IMR-90 (cell line): ENCODE data around the gene IL1RAPL1. TPM values are rescaled to one million over a fixed set of nuclear protein-coding genes. Genes with fewer than 3 reads are reported as not detected.

ENCODE experiments used
- ATAC-seq: fragments of 200-7000 bp; cut with Tn5 transposase; 2 replicates; pipeline ENCODE4 v1.9.1; 2020; ENCODE audit warnings: low read depth, mild to moderate bottlenecking, moderate library complexity
- BruUV-seq: library from RNA; stranded (reverse); fragments of 400-500 nt; replicated peaks from 2 replicates; lab custom pipeline; 2021; lab: Mats Ljungman, UMichigan
- CTCF ChIA-PET: fragments of 300-600 bp; formaldehyde crosslinking; extraction: SDS; loops from one replicate; lab custom pipeline; 2021; ENCODE audit warnings: antibody characterized with exemption; lab: Yijun Ruan, JAX
- POLR2A ChIA-PET: fragments of 300-600 bp; sonication (Branson Sonifier 250); formaldehyde crosslinking; loops from one replicate; lab custom pipeline; 2022; ENCODE audit warnings: antibody characterized with exemption; ENCODE audit not compliant: unreplicated experiment; lab: Charles Lee
- DNase-seq: peaks from one replicate; pipeline ENCODE4 v3.0.0; 2013
- H2AFZ ChIP-seq: replicated peaks from 2 replicates; pipeline ENCODE3; 2013; ENCODE audit warnings: low read length, mild to moderate bottlenecking; ENCODE audit not compliant: poor library complexity
- H2AK5ac ChIP-seq: 2 replicates; pipeline ENCODE4 v1.6.1; 2013; ENCODE audit warnings: low read depth, low read length, inconsistent platforms
- H2AK9ac ChIP-seq: replicated peaks from 2 replicates; pipeline ENCODE3; 2013; ENCODE audit warnings: mild to moderate bottlenecking, low read depth, low read length, moderate library complexity; ENCODE audit not compliant: poor library complexity
- H2BK120ac ChIP-seq: 2 replicates; pipeline ENCODE4 v1.6.1; 2013; ENCODE audit warnings: low read depth, low read length, inconsistent platforms
- H2BK15ac ChIP-seq: 3 replicates; pipeline ENCODE4 v1.6.1; 2013; ENCODE audit warnings: low read depth, low read length, inconsistent platforms
- H2BK20ac ChIP-seq: 2 replicates; pipeline ENCODE4 v1.6.1; 2013; ENCODE audit warnings: low read depth, mild to moderate bottlenecking, inconsistent platforms, low read length, moderate library complexity
- H2BK5ac ChIP-seq: 2 replicates; pipeline ENCODE4 v1.6.1; 2013; ENCODE audit warnings: mild to moderate bottlenecking, low read depth, low read length, inconsistent platforms; ENCODE audit not compliant: poor library complexity, severe bottlenecking
- H3K14ac ChIP-seq: replicated peaks from 2 replicates; pipeline ENCODE4 v1.6.1; 2013; ENCODE audit warnings: low read depth, low read length, inconsistent platforms
- H3K18ac ChIP-seq: 2 replicates; pipeline ENCODE4 v1.6.1; 2013; ENCODE audit warnings: low read depth, low read length, control low read depth
- H3K23ac ChIP-seq: 2 replicates; pipeline ENCODE4 v1.6.1; 2013; ENCODE audit warnings: low read depth, low read length, inconsistent platforms
- H3K27ac ChIP-seq: 2 replicates; pipeline ENCODE4 v1.5.1; 2013; ENCODE audit warnings: mild to moderate bottlenecking, control low read depth, low read length; ENCODE audit not compliant: insufficient read depth
- H3K27me3 ChIP-seq: 2 replicates; pipeline ENCODE4 v1.6.1; 2013; ENCODE audit warnings: low read length; ENCODE audit not compliant: control insufficient read depth, insufficient read depth
- H3K36me3 ChIP-seq: 2 replicates; pipeline ENCODE4 v1.6.1; 2013; ENCODE audit warnings: low read length, mixed read lengths; ENCODE audit not compliant: control insufficient read depth, insufficient read depth
- H3K4ac ChIP-seq: 2 replicates; pipeline ENCODE4 v1.6.1; 2013; ENCODE audit warnings: low read depth, low read length, inconsistent platforms
- H3K4me1 ChIP-seq: 2 replicates; pipeline ENCODE4 v1.6.1; 2013; ENCODE audit warnings: low read length, mixed read lengths; ENCODE audit not compliant: control insufficient read depth, insufficient read depth
- H3K4me2 ChIP-seq: 2 replicates; pipeline ENCODE4 v1.6.1; 2013; ENCODE audit warnings: low read depth, mild to moderate bottlenecking, control low read depth, low read length, moderate library complexity
- H3K4me3 ChIP-seq: 2 replicates; pipeline ENCODE4 v1.5.1; 2013; ENCODE audit warnings: low read depth, mild to moderate bottlenecking, control low read depth, low read length, moderate library complexity; ENCODE audit not compliant: insufficient read depth
- H3K56ac ChIP-seq: 2 replicates; pipeline ENCODE4 v1.6.1; 2013; ENCODE audit warnings: low read length, inconsistent platforms; ENCODE audit not compliant: insufficient read depth; ENCODE audit errors: extremely low read depth
- H3K79me1 ChIP-seq, 2 experiments: 2 replicates each; pipeline ENCODE4 v1.6.1; 2013; ENCODE audit warnings: low read length in 2 of 2, inconsistent platforms in 1 of 2, low read depth in 1 of 2
- H3K9ac ChIP-seq: 2 replicates; pipeline ENCODE4 v1.6.1; 2013; ENCODE audit warnings: low read depth, low read length, control low read depth
- H3K9me1 ChIP-seq: 2 replicates; pipeline ENCODE4 v1.6.1; 2013; ENCODE audit warnings: low read length, inconsistent platforms; ENCODE audit not compliant: insufficient read depth
- H3K9me3 ChIP-seq: 2 replicates; pipeline ENCODE4 v1.6.1; 2013; ENCODE audit warnings: low read length; ENCODE audit not compliant: control insufficient read depth, insufficient read depth
- H4K20me1 ChIP-seq: 2 replicates; pipeline ENCODE4 v1.6.1; 2013; ENCODE audit warnings: low read length, inconsistent platforms; ENCODE audit not compliant: insufficient read depth
- H4K5ac ChIP-seq: 2 replicates; pipeline ENCODE4 v1.6.1; 2013; ENCODE audit warnings: mild to moderate bottlenecking, low read depth, low read length, control low read depth
- H4K8ac ChIP-seq, 2 experiments: 2 replicates each; pipeline ENCODE4 v1.6.1; 2013; ENCODE audit warnings: low read depth in 2 of 2, low read length in 2 of 2, control low read depth in 1 of 2, inconsistent platforms in 1 of 2
- H4K91ac ChIP-seq: 2 replicates; pipeline ENCODE4 v1.6.1; 2013; ENCODE audit warnings: low read depth, low read length, inconsistent platforms; ENCODE audit not compliant: insufficient read depth
- BHLHE40 ChIP-seq: fragments of 150-350 bp; IDR thresholded peaks from 2 replicates; pipeline ENCODE4 v1.6.1; 2016; ENCODE audit warnings: mild to moderate bottlenecking, low read depth, low read length
- CEBPB ChIP-seq: IDR thresholded peaks from 2 replicates; pipeline ENCODE4 v1.6.1; 2012; ENCODE audit warnings: low read depth, low read length, improper control_type of control experiment
- CHD1 ChIP-seq: IDR thresholded peaks from 2 replicates; pipeline ENCODE4 v1.6.1; 2012; ENCODE audit warnings: low read depth, low read length, improper control_type of control experiment
- FOS ChIP-seq: fragments of 150-350 bp; IDR thresholded peaks from 2 replicates; pipeline ENCODE4 v1.6.1; 2016; ENCODE audit warnings: low read depth, low read length
- MAFK ChIP-seq: IDR thresholded peaks from 2 replicates; pipeline ENCODE4 v1.6.1; 2012; ENCODE audit warnings: low read depth, low read length, improper control_type of control experiment
- MAZ ChIP-seq: IDR thresholded peaks from 2 replicates; pipeline ENCODE4 v1.6.1; 2012; ENCODE audit warnings: low read depth, mild to moderate bottlenecking, low read length, improper control_type of control experiment, moderate library complexity, borderline replicate concordance
- MXI1 ChIP-seq: IDR thresholded peaks from 2 replicates; pipeline ENCODE4 v1.6.1; 2012; ENCODE audit warnings: low read depth, mild to moderate bottlenecking, low read length, moderate library complexity, borderline replicate concordance
- NFE2L2 ChIP-seq: fragments of 150-350 bp; IDR thresholded peaks from 2 replicates; pipeline ENCODE4 v1.6.1; 2016; ENCODE audit warnings: low read depth, mild to moderate bottlenecking, low read length
- POLR2A ChIP-seq: IDR thresholded peaks from 2 replicates; pipeline ENCODE4 v1.6.1; 2012; ENCODE audit warnings: mild to moderate bottlenecking, low read depth, low read length
- RAD21 ChIP-seq: IDR thresholded peaks from 2 replicates; pipeline ENCODE4 v1.6.1; 2012; ENCODE audit warnings: low read length, improper control_type of control experiment
- RCOR1 ChIP-seq: IDR thresholded peaks from 2 replicates; pipeline ENCODE4 v1.6.1; 2012; ENCODE audit warnings: mild to moderate bottlenecking, low read length, improper control_type of control experiment; ENCODE audit not compliant: insufficient replicate concordance
- RFX5 ChIP-seq: IDR thresholded peaks from 2 replicates; pipeline ENCODE4 v1.8.0; 2012; ENCODE audit warnings: low read depth, mild to moderate bottlenecking, low read length, moderate library complexity
- SMC3 ChIP-seq: fragments of 150-350 bp; IDR thresholded peaks from 2 replicates; pipeline ENCODE4 v1.6.1; 2016; ENCODE audit warnings: low read depth, mild to moderate bottlenecking, antibody characterized with exemption, low read length, moderate library complexity
- WGBS, 2 experiments: methylation state at CpG; one replicate each; pipeline versions ENCODE4 v1.1.5 to v1.1.7; 2013; ENCODE audit warnings: missing lambda C conversion rate in 2 of 2; ENCODE audit not compliant: insufficient read length in 1 of 2; ENCODE audit errors: extremely low coverage in 2 of 2; 5-methylcytosine and 5-hydroxymethylcytosine counted together
- dilution Hi-C: fragments of 300-500 bp; cut with HindIII; formaldehyde crosslinking; loops from one replicate; pipeline ENCODE4 v1.14.3; 2018; ENCODE audit warnings: low sequenced_read_pairs; ENCODE audit not compliant: unreplicated experiment
- in situ Hi-C: fragments of 300-500 bp; cut with MboI; formaldehyde crosslinking; loops from 3 replicates; pipeline ENCODE4 v1.14.3; 2019; ENCODE audit warnings: low sequenced_read_pairs, inconsistent platforms, mixed read lengths
- intact Hi-C: fragments of 100-400 bp; cut with micrococcal nuclease; formaldehyde crosslinking; loops from 2 replicates; pipeline ENCODE4 v1.10.0; 2022
- polyA plus RNA-seq, 3 experiments: library from polyadenylated mRNA; depleted of rRNA; stranded (reverse); fragments of >200 nt; gene quantifications; 2 replicates each; pipeline ENCODE4 v1.2.3, GENCODE V29; 2012; ENCODE audit warnings: low replicate concordance in 1 of 3
- total RNA-seq: library from RNA; depleted of rRNA; stranded (reverse); fragments of >200 nt; gene quantifications from 2 replicates; pipeline ENCODE4 v1.2.3, GENCODE V29; 2012

Gene IL1RAPL1
- total and polyA plus RNA-seq, 2 of the 4 experiments (the other 2 are of a cell fraction): 1.5 to 9.0 TPM

DNA sequence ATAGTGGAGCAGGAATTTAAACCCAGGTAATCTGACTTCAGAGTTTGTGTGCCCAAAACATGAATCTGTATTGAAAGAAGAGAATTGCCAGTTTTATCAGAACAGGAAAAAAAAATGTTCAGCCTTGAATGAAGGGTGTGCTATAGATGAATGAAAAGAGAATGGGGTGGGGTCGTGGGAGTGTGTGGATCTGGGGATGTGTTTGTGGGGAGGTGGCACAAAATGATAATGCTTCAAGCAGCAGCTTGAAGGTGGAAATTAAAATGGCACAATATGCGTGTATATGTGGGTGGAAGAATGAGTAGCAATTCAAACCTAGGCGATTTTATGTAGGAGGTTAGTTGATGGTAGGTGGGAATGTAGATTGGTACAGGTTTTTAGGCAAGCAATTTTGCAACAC, 122.2 kb downstream of the IL1RAPL1 start:
- no peak overlapping the region for H2BK20ac ChIP-seq
- ChIA-PET CTCF (interaction anchor here (0.6 kb wide), 1 partner anchor 19 kb away, joined by 3 read pairs; no protein-coding TSS in a partner anchor), POLR2A (no interaction called here)
- no peak overlapping the region for H3K23ac ChIP-seq
- no peak overlapping the region for H3K4me2 ChIP-seq
- H3K4ac ChIP-seq: no peak overlapping the region
- no peak overlapping the region for H2AK9ac ChIP-seq
- no peak overlapping the region for H2BK5ac ChIP-seq
- H2BK120ac ChIP-seq: no peak overlapping the region
- no peak overlapping the region for H3K27ac ChIP-seq
- no peak overlapping the region for H3K56ac ChIP-seq
- H3K4me1 ChIP-seq: no peaks in the 10 kb centered on the region
- no peak overlapping the region for H2AK5ac ChIP-seq
- no peak for TF ChIP-seq SMC3
- no peak for TF ChIP-seq RAD21
- no peak for TF ChIP-seq RCOR1
- no peak for TF ChIP-seq RFX5
- TF ChIP-seq MAFK: no peak
- no peak for TF ChIP-seq POLR2A
- no peak for TF ChIP-seq BHLHE40
- no peak for TF ChIP-seq MAZ
- TF ChIP-seq CEBPB: no peak
- no peak for TF ChIP-seq FOS
- TF ChIP-seq MXI1: no peak
- no peak for TF ChIP-seq CHD1
- TF ChIP-seq NFE2L2: no peak
- in situ Hi-C loops (no loop called here), dilution Hi-C loops (no loop called here), intact Hi-C loops (no loop called here)
- no peak overlapping the region for H3K4me3 ChIP-seq
- H4K20me1 ChIP-seq: no peaks in the 10 kb centered on the region
- no peak overlapping the region for H2AFZ ChIP-seq
- no peaks in the 10 kb centered on the region for H3K27me3 ChIP-seq
- no peak overlapping the region for H4K5ac ChIP-seq
- no peak overlapping the region for H3K9ac ChIP-seq
- no peaks in the 10 kb centered on the region for H3K9me1 ChIP-seq
- H3K79me1 ChIP-seq: no peaks in the 10 kb centered on the region
- no peak overlapping the region for H4K8ac ChIP-seq
- WGBS, 2 experiments: 42 to 100% methylated on average over 1 to 2 of the region's 3 CpGs
- no peak overlapping the region for H2BK15ac ChIP-seq
- H3K14ac ChIP-seq: no peak overlapping the region
- no peak overlapping the region for H3K18ac ChIP-seq
- H3K36me3 ChIP-seq: no peaks in the 10 kb centered on the region
- H4K91ac ChIP-seq: no peak overlapping the region
- ATAC-seq: no peak
- BruUV-seq: no TSS peak
- peaks cover 3% of the 10 kb centered on the region; the same call in 1 of the 2 replicates for H3K9me3 ChIP-seq
- DNase-seq: no peak
